Measurements from ENCODE around the gene SGTA.
"Not testable (repeated sequence)": the region's sequence is repeated elsewhere in the genome, so short reads cannot be mapped to it uniquely, and the experiment has no call there.

The SGTA gene

GRCh38 chr19:2793126-2793525 lies 10.1 kb upstream of the SGTA start:
- no peak for DNase-seq (ENCODE audit: low read depth)

GRCh38 chr19:2792666-2793065 lies 9.6 kb upstream of the SGTA start:
- not testable (repeated sequence) for DNase-seq (ENCODE audit: low read depth)

GRCh38 chr19:2791876-2792275 lies 8.8 kb upstream of the SGTA start:
- DNase-seq (ENCODE audit: low read depth): no peak

GRCh38 chr19:2791440-2791839 lies 8.4 kb upstream of the SGTA start:
- no peak for DNase-seq (ENCODE audit: low read depth)

GRCh38 chr19:2790557-2791271 lies 7.6 kb upstream of the SGTA start:
- no peak for DNase-seq (ENCODE audit: low read depth)

GRCh38 chr19:2790194-2790556 lies 7.1 kb upstream of the SGTA start:
- DNase-seq (ENCODE audit: low read depth): no peak

GRCh38 chr19:2788237-2788636 lies 5.2 kb upstream of the SGTA start:
- DNase-seq (ENCODE audit: low read depth): no peak

- DNase-seq (ENCODE audit: low read depth): no peak
These were observed 4.0 kb upstream of the SGTA start for GRCh38 chr19:2787115-2787514.

- peak; percentile 100 for DNase-seq (ENCODE audit: low read depth)
These were observed 2.3 kb upstream of the SGTA start, which contains the start of gene THOP1 for GRCh38 chr19:2785244-2785997. THOP1 (plus strand) TSS chr19:2785503; CDS start chr19:2785663, 160 bp downstream.

GRCh38 chr19:2783781-2784145 lies 690 bp upstream of the SGTA start:
- no peak for DNase-seq (ENCODE audit: low read depth)

GRCh38 chr19:2782329-2782935 lies 641 bp downstream of the SGTA start:
- DNase-seq (ENCODE audit: low read depth): no peak

- DNase-seq (ENCODE audit: low read depth): no peak
These were observed 2.8 kb downstream of the SGTA start for GRCh38 chr19:2780284-2780683.

- no peak for DNase-seq (ENCODE audit: low read depth)
These were observed 3.8 kb downstream of the SGTA start for GRCh38 chr19:2779121-2779740.

GRCh38 chr19:2777952-2778683 lies 5.0 kb downstream of the SGTA start:
- no peak for DNase-seq (ENCODE audit: low read depth)

GRCh38 chr19:2775556-2776430 lies 7.3 kb downstream of the SGTA start:
- peak; percentile 66 for DNase-seq (ENCODE audit: low read depth)

GRCh38 chr19:2774953-2775555 lies 8.0 kb downstream of the SGTA start:
- DNase-seq (ENCODE audit: low read depth): no peak

GRCh38 chr19:2774083-2774679 lies 8.9 kb downstream of the SGTA start:
- no peak for DNase-seq (ENCODE audit: low read depth)

GRCh38 chr19:2771786-2772674 lies 11.0 kb downstream of the SGTA start:
- no peak for DNase-seq (ENCODE audit: low read depth)
